GM23338 (cell line): ENCODE data around the gene CAMLG. TPM values are rescaled to one million over a fixed set of nuclear protein-coding genes. Genes with fewer than 3 reads are reported as not detected.

Experiments
- ATAC-seq: fragments of 200-7000 bp; cut with Tn5 transposase; 3 replicates; pipeline ENCODE4 v1.9.1; 2020
- DNase-seq: peaks from one replicate; pipeline ENCODE4 v3.0.0-alpha.2; 2015; ENCODE audit warnings: low spot score
- H2AFZ ChIP-seq: fragments of 200-600 bp; sonication (generic); 2 replicates; pipeline ENCODE4 v1.8.0; 2016; ENCODE audit warnings: antibody characterized with exemption, mild to moderate bottlenecking, moderate library complexity
- H3F3A ChIP-seq: fragments of 200-600 bp; sonication (generic); replicated peaks from 2 replicates; pipeline ENCODE4 v1.8.0; 2017; ENCODE audit warnings: antibody characterized with exemption, mixed run types, low read depth
- H3K27ac ChIP-seq: fragments of 200-600 bp; sonication (generic); 2 replicates; pipeline ENCODE4 v1.6.1; 2016; ENCODE audit warnings: low read depth
- H3K27me3 ChIP-seq: fragments of 200-600 bp; sonication (generic); 2 replicates; pipeline ENCODE4 v1.8.0; 2016; ENCODE audit warnings: mild to moderate bottlenecking, mixed run types, moderate library complexity; ENCODE audit not compliant: insufficient read depth
- H3K36me3 ChIP-seq: fragments of 200-600 bp; sonication (generic); 2 replicates; pipeline ENCODE4 v1.8.0; 2016; ENCODE audit warnings: mild to moderate bottlenecking; ENCODE audit not compliant: insufficient read depth
- H3K4me1 ChIP-seq: fragments of 200-600 bp; sonication (generic); 2 replicates; pipeline ENCODE4 v1.8.0; 2016; ENCODE audit warnings: mild to moderate bottlenecking, moderate library complexity; ENCODE audit not compliant: insufficient read depth
- H3K4me2 ChIP-seq: fragments of 200-600 bp; sonication (generic); 2 replicates; pipeline ENCODE4 v1.7.1; 2017; ENCODE audit warnings: mixed run types
- H3K4me3 ChIP-seq: fragments of 200-600 bp; sonication (generic); 2 replicates; pipeline ENCODE4 v1.6.1; 2016; ENCODE audit warnings: mixed run types
- H3K79me2 ChIP-seq: fragments of 200-600 bp; sonication (generic); replicated peaks from 2 replicates; pipeline ENCODE4 v1.8.0; 2017; ENCODE audit warnings: mild to moderate bottlenecking; ENCODE audit not compliant: insufficient read depth
- H3K9me2 ChIP-seq: fragments of 200-600 bp; sonication (generic); 2 replicates; pipeline ENCODE4 v1.8.0; 2017; ENCODE audit not compliant: insufficient read depth
- H4K20me1 ChIP-seq: fragments of 200-600 bp; sonication (generic); replicated peaks from 2 replicates; pipeline ENCODE4 v1.8.0; 2017; ENCODE audit warnings: mild to moderate bottlenecking; ENCODE audit not compliant: insufficient read depth
- H3K27ac Mint-ChIP-seq: 2 replicates; pipeline ENCODE4 v1.8.0; 2020; ENCODE audit warnings: inconsistent platforms, mild to moderate bottlenecking, moderate library complexity, mixed read lengths
- H3K27me3 Mint-ChIP-seq: 3 replicates; pipeline ENCODE4 v1.8.0; 2022; ENCODE audit warnings: low read depth, mild to moderate bottlenecking, moderate library complexity, mixed read lengths, inconsistent platforms; ENCODE audit not compliant: insufficient read depth, poor library complexity
- H3K36me3 Mint-ChIP-seq: 3 replicates; pipeline ENCODE4 v1.8.0; 2021; ENCODE audit warnings: low read depth, mild to moderate bottlenecking, inconsistent platforms, moderate library complexity, mixed read lengths
- H3K4me1 Mint-ChIP-seq: 3 replicates; pipeline ENCODE4 v1.8.0; 2020; ENCODE audit warnings: mild to moderate bottlenecking, inconsistent platforms, mixed read lengths
- H3K4me3 Mint-ChIP-seq: 3 replicates; pipeline ENCODE4 v1.8.0; 2021; ENCODE audit warnings: moderate library complexity, mild to moderate bottlenecking, inconsistent platforms, mixed read lengths
- H3K9me3 Mint-ChIP-seq: 3 replicates; pipeline ENCODE4 v1.8.0; 2020; ENCODE audit warnings: moderate library complexity, mild to moderate bottlenecking, inconsistent platforms, mixed read lengths
- CTCF ChIP-seq, 2 experiments: fragments of 200-600 bp in 1 of 2; sonication (generic) in 1 of 2; conservative IDR thresholded peaks; 2 replicates each; pipeline versions ENCODE4 v1.5.1 to v1.6.1; 2016 to 2017; ENCODE audit warnings: antibody characterized with exemption in 2 of 2, low read depth in 2 of 2, mild to moderate bottlenecking in 2 of 2, moderate library complexity in 1 of 2
- EZH2phosphoT487 ChIP-seq: fragments of 200-600 bp; sonication (generic); IDR thresholded peaks from one replicate; pipeline ENCODE4 v1.8.1; 2018; ENCODE audit warnings: antibody characterized with exemption; ENCODE audit not compliant: unreplicated experiment
- JUNB ChIP-seq: IDR thresholded peaks from one replicate; pipeline ENCODE4 v1.6.1; 2016; ENCODE audit warnings: antibody characterized with exemption; ENCODE audit not compliant: unreplicated experiment
- STAT1 ChIP-seq: IDR thresholded peaks from one replicate; pipeline ENCODE4 v1.6.1; 2016; ENCODE audit warnings: antibody characterized with exemption; ENCODE audit not compliant: unreplicated experiment
- ZNF331 ChIP-seq: fragments of 250-450 bp; sonication (Bioruptor Pico); IDR thresholded peaks from 2 replicates; pipeline ENCODE4 v1.5.0; 2020; ENCODE audit warnings: low read depth, mild to moderate bottlenecking, moderate library complexity
- ZNF462 ChIP-seq: fragments of 250-450 bp; sonication (Bioruptor Pico); IDR thresholded peaks from 2 replicates; pipeline ENCODE4 v1.5.0; 2020; ENCODE audit warnings: mild to moderate bottlenecking, moderate library complexity
- polyA plus RNA-seq: library from polyadenylated mRNA; unstranded; fragments of >200 nt; fragmentation: Nextera tagmentation; extraction: Ambion mirVana; gene quantifications from 2 replicates; pipeline ENCODE4 v1.2.1, GENCODE V29; 2016
- total RNA-seq: library from RNA; depleted of rRNA; stranded (reverse); fragments of >200 nt; shearing (Covaris generic); gene quantifications from 2 replicates; pipeline ENCODE4 v1.2.3, GENCODE V29; 2014
- TF ChIP-seq, protein P1 (sequence below): IDR thresholded peaks from one replicate; pipeline ENCODE4 v1.6.1; 2018; ENCODE audit warnings: antibody characterized with exemption; ENCODE audit not compliant: unreplicated experiment

Gene CAMLG
- total and polyA plus RNA-seq, 2 experiments from 2014 or later, result 34.4 to 75.0 TPM

- DNase-seq (no peak), ATAC-seq (no peak)
- TF ChIP-seq CTCF (conservative IDR thresholded peaks at IDR 0.05; ENCODE audit: low read depth in 2 of 2) (no peak), JUNB (no peak)
- TF ChIP-seq, protein P1, sequence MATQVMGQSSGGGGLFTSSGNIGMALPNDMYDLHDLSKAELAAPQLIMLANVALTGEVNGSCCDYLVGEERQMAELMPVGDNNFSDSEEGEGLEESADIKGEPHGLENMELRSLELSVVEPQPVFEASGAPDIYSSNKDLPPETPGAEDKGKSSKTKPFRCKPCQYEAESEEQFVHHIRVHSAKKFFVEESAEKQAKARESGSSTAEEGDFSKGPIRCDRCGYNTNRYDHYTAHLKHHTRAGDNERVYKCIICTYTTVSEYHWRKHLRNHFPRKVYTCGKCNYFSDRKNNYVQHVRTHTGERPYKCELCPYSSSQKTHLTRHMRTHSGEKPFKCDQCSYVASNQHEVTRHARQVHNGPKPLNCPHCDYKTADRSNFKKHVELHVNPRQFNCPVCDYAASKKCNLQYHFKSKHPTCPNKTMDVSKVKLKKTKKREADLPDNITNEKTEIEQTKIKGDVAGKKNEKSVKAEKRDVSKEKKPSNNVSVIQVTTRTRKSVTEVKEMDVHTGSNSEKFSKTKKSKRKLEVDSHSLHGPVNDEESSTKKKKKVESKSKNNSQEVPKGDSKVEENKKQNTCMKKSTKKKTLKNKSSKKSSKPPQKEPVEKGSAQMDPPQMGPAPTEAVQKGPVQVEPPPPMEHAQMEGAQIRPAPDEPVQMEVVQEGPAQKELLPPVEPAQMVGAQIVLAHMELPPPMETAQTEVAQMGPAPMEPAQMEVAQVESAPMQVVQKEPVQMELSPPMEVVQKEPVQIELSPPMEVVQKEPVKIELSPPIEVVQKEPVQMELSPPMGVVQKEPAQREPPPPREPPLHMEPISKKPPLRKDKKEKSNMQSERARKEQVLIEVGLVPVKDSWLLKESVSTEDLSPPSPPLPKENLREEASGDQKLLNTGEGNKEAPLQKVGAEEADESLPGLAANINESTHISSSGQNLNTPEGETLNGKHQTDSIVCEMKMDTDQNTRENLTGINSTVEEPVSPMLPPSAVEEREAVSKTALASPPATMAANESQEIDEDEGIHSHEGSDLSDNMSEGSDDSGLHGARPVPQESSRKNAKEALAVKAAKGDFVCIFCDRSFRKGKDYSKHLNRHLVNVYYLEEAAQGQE, result no peak
- Histone ChIP-seq H3K9me2 (no peaks in the 10 kb centered on the region), H3K79me2 (no peaks in the 10 kb centered on the region), H3K27me3 (no peaks in the 10 kb centered on the region), H2AFZ (no peak overlapping the region), H3K4me1 (no peaks in the 10 kb centered on the region), H3K4me3 (no peak overlapping the region), H3K36me3 (no peaks in the 10 kb centered on the region), H3F3A (no peaks in the 10 kb centered on the region), H4K20me1 (no peaks in the 10 kb centered on the region), H3K4me2 (no peak overlapping the region), H3K27ac (no peak overlapping the region)
- no peaks in the 10 kb centered on the region for H3K27me3 Mint-ChIP-seq
- H3K9me3 Mint-ChIP-seq, result no peaks in the 10 kb centered on the region
- H3K27ac Mint-ChIP-seq, result no peak overlapping the region
- no peaks in the 10 kb centered on the region for H3K4me1 Mint-ChIP-seq
- H3K4me3 Mint-ChIP-seq, result no peak overlapping the region
- no peaks in the 10 kb centered on the region for H3K36me3 Mint-ChIP-seq
Observed at GRCh38 chr5:134732819-134733218, 5.5 kb upstream of the CAMLG start.

- no peaks in the 10 kb centered on the region for H3K36me3 ChIP-seq
- H3K4me1 Mint-ChIP-seq, result peaks cover 8% of the 10 kb centered on the region; the same call in 2 of the 3 replicates
- TF ChIP-seq ZNF331 (CRISPR knock-in tag) (no peak), JUNB (no peak), STAT1 (no peak), ZNF462 (CRISPR knock-in tag) (no peak), EZH2phosphoT487 (no peak)
Observed at GRCh38 chr5:134735243-134735642, 3.1 kb upstream of the CAMLG start.

More at GRCh38 chr5:134735243-134735642, 3.1 kb upstream of the CAMLG start:
- Histone ChIP-seq H4K20me1 (no peaks in the 10 kb centered on the region; the same call in 1 of the 2 replicates), H3K9me2 (no peaks in the 10 kb centered on the region), H3K4me3 (no peak overlapping the region), H3K4me2 (no peak overlapping the region), H3F3A (no peaks in the 10 kb centered on the region), H3K4me1 (peaks cover 3% of the 10 kb centered on the region; the same call in 1 of the 2 replicates), H3K27me3 (no peaks in the 10 kb centered on the region), H3K79me2 (peaks cover 11% of the 10 kb centered on the region), H3K27ac (no peak overlapping the region), H2AFZ (peak overlapping the region; percentile 1; the same call in 1 of the 2 replicates)
- Mint-ChIP-seq H3K9me3 (no peaks in the 10 kb centered on the region), H3K27ac (no peak overlapping the region), H3K27me3 (peaks cover 2% of the 10 kb centered on the region), H3K36me3 (no peaks in the 10 kb centered on the region), H3K4me3 (no peak overlapping the region)
- no peak for DNase-seq
- no peak for ATAC-seq
